Measurements from ENCODE around the gene ARMC9. TPM values are rescaled to one million over a fixed set of nuclear protein-coding genes. Genes with fewer than 3 reads are reported as not detected.

The ARMC9 gene
- total and polyA plus RNA-seq, 7 donors = 2.4 to 95.3 (median 24.3) TPM

- WGBS, 2 donors = 91 to 96% methylated on average over 3 of the region's 3 CpGs
- H3K27ac ChIP-seq = no peak overlapping the region
- no peak for DNase-seq
- no peaks in the 10 kb centered on the region for H3K9me3 ChIP-seq
- no peak for TF ChIP-seq POLR2AphosphoS5 (IDR thresholded peaks at IDR 0.05)
- TF ChIP-seq, protein P1, sequence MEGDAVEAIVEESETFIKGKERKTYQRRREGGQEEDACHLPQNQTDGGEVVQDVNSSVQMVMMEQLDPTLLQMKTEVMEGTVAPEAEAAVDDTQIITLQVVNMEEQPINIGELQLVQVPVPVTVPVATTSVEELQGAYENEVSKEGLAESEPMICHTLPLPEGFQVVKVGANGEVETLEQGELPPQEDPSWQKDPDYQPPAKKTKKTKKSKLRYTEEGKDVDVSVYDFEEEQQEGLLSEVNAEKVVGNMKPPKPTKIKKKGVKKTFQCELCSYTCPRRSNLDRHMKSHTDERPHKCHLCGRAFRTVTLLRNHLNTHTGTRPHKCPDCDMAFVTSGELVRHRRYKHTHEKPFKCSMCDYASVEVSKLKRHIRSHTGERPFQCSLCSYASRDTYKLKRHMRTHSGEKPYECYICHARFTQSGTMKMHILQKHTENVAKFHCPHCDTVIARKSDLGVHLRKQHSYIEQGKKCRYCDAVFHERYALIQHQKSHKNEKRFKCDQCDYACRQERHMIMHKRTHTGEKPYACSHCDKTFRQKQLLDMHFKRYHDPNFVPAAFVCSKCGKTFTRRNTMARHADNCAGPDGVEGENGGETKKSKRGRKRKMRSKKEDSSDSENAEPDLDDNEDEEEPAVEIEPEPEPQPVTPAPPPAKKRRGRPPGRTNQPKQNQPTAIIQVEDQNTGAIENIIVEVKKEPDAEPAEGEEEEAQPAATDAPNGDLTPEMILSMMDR (IDR thresholded peaks at IDR 0.05) = no peak
- TF ChIP-seq POLR2A (IDR thresholded peaks at IDR 0.05) = no peak
- TF ChIP-seq EP300 (IDR thresholded peaks at IDR 0.05) = no peak
- no peak overlapping the region for H3K4me3 ChIP-seq
- no peaks in the 10 kb centered on the region for H3K27me3 ChIP-seq
- intact Hi-C loops (cut with DNase I) = no loop called here
- peaks cover 0 to 2% (median 0%) of the 10 kb centered on the region in 4 donors for H3K4me1 ChIP-seq
- H3K36me3 ChIP-seq = peaks cover 0 to 13% (median 5%) of the 10 kb centered on the region in 4 donors
Measured at GRCh38 chr2:231326404-231326803, 128.0 kb downstream of the ARMC9 start.

- Histone ChIP-seq H3K9me3 (no peaks in the 10 kb centered on the region), H3K27ac (no peak overlapping the region), H3K4me3 (no peak overlapping the region), H3K27me3 (no peaks in the 10 kb centered on the region), H3K36me3 (peaks cover 0 to 50% (median 26%) of the 10 kb centered on the region in 4 donors), H3K4me1 (no peaks in the 10 kb centered on the region)
- TF ChIP-seq POLR2A (IDR thresholded peaks at IDR 0.05) (no peak), POLR2AphosphoS5 (IDR thresholded peaks at IDR 0.05) (no peak), EP300 (IDR thresholded peaks at IDR 0.05) (no peak)
- TF ChIP-seq, protein P1 (IDR thresholded peaks at IDR 0.05) = no peak
- WGBS, 2 donors = 90 to 96% methylated on average over 8 of the region's 8 CpGs
- intact Hi-C loops (cut with DNase I) = no loop called here
- no peak for DNase-seq
Measured at GRCh38 chr2:231330311-231330710, 131.9 kb downstream of the ARMC9 start.

- Histone ChIP-seq H3K9me3 (no peaks in the 10 kb centered on the region), H3K36me3 (peaks cover 0 to 50% (median 26%) of the 10 kb centered on the region in 4 donors), H3K27ac (no peak overlapping the region), H3K27me3 (no peaks in the 10 kb centered on the region), H3K4me1 (no peaks in the 10 kb centered on the region), H3K4me3 (no peak overlapping the region)
- intact Hi-C loops (cut with DNase I) = no loop called here
- TF ChIP-seq EP300 (IDR thresholded peaks at IDR 0.05) (no peak), POLR2A (IDR thresholded peaks at IDR 0.05) (no peak), POLR2AphosphoS5 (IDR thresholded peaks at IDR 0.05) (no peak)
- no peak for DNase-seq
- 82 to 97% methylated on average over 7 of the region's 7 CpGs for WGBS, 2 donors
Measured at GRCh38 chr2:231331533-231331932, 133.1 kb downstream of the ARMC9 start.

DNA sequence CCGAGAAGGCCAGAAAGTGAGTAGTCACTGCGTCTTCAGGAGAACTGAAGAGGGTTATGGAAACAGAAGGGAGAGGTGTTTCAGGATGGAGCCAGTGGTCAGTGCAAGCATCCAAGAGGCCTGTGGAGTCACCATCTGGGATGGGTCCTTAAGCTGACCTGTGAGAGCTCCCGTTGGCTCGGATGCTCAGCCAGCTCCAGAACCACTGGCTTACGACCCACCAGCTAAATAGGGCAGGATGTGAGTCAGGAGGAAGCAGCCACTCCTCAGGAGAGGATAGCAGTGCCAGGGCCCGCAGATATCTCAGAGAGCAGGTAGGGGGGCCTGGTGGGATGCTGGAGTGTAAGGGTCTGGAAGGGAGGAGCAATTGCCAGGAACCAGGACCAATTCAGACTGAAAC, 134.0 kb downstream of the ARMC9 start:
- intact Hi-C loops (cut with DNase I) = no loop called here
- Histone ChIP-seq H3K27me3 (no peaks in the 10 kb centered on the region), H3K4me1 (no peaks in the 10 kb centered on the region), H3K4me3 (no peak overlapping the region), H3K9me3 (no peaks in the 10 kb centered on the region), H3K36me3 (peaks cover 0 to 50% (median 26%) of the 10 kb centered on the region in 4 donors), H3K27ac (no peak overlapping the region)
- TF ChIP-seq POLR2AphosphoS5 (IDR thresholded peaks at IDR 0.05) = no peak
- TF ChIP-seq, protein P1 (IDR thresholded peaks at IDR 0.05) = no peak
- no peak for TF ChIP-seq POLR2A (IDR thresholded peaks at IDR 0.05)
- no peak for TF ChIP-seq EP300 (IDR thresholded peaks at IDR 0.05)
- no peak for DNase-seq
- WGBS, 2 donors = 95 to 97% methylated on average over 6 of the region's 6 CpGs

DNA sequence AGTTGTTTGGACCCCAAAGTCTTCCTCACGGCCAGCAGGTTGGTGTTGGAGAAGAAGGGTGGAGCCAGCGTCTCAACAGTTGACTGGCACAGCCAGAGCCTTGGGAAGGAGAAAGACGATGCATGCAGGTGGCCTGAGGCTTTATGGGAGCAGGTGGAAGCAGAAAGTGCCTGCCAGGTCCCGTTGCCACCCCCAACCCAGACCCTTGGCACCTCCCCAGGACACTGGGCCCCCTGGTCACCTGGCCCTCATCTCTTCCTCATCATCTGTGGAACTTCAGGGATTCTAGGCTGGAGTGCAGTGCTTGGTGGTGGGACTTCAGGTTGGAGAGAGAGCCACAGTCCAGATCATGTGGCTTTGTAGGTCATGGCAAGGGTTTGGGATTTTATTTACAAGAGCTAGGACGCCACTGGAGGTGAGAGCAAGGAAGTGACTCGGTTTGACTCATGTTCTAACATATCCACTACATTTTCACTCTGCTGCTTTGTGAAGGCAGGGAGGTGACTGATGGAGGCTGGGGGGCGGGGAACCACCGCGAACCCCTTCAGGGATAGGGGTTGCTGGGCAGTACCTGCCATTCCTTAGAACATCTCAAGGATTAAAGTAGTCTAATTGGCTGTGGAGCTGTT, 134.6 kb downstream of the ARMC9 start:
- 91 to 95% methylated on average over 9 of the region's 9 CpGs for WGBS, 2 donors
- H3K27me3 ChIP-seq = no peaks in the 10 kb centered on the region
- H3K27ac ChIP-seq = no peak overlapping the region
- no peak overlapping the region for H3K4me3 ChIP-seq
- H3K9me3 ChIP-seq = no peaks in the 10 kb centered on the region
- no peaks in the 10 kb centered on the region for H3K4me1 ChIP-seq
- DNase-seq = no peak
- intact Hi-C loops (cut with DNase I) = no loop called here
- TF ChIP-seq, protein P1 (IDR thresholded peaks at IDR 0.05) = no peak
- TF ChIP-seq POLR2A (IDR thresholded peaks at IDR 0.05) (no peak), EP300 (IDR thresholded peaks at IDR 0.05) (no peak), POLR2AphosphoS5 (IDR thresholded peaks at IDR 0.05) (no peak)
- H3K36me3 ChIP-seq = peaks cover 0 to 50% (median 26%) of the 10 kb centered on the region in 4 donors
